H1 (cell line): ENCODE results near the gene LRRK1. TPM values are rescaled to one million over a fixed set of nuclear protein-coding genes. Genes with fewer than 3 reads are reported as not detected.
A peak's percentile ranks its signal among the peaks of the same experiment; 100 is the strongest.

Source experiments
- CHD7 ChIP-seq: fragments of 300-600 bp; sonication (generic); IDR thresholded peaks from 2 replicates; pipeline ENCODE4 v1.7.1; 2012; ENCODE audit warnings: low read length, moderate library complexity, mild to moderate bottlenecking, inconsistent platforms; ENCODE audit not compliant: insufficient replicate concordance
- E2F6 ChIP-seq: IDR thresholded peaks from 2 replicates; pipeline ENCODE4 v1.6.1; 2012; ENCODE audit warnings: inconsistent platforms
- KDM1A ChIP-seq: fragments of 200-600, 300-600 bp; sonication (generic); IDR thresholded peaks from 2 replicates; pipeline ENCODE4 v1.7.1; 2016; ENCODE audit warnings: mild to moderate bottlenecking, low read length, borderline replicate concordance
- PHF8 ChIP-seq: fragments of 200-600 bp; sonication (generic); conservative IDR thresholded peaks from 2 replicates; pipeline ENCODE4 v1.7.1; 2012; ENCODE audit warnings: low read depth, mild to moderate bottlenecking, inconsistent platforms, low read length, moderate library complexity
- POLR2AphosphoS5 ChIP-seq: IDR thresholded peaks from 2 replicates; pipeline ENCODE4 v1.6.1; 2011; ENCODE audit warnings: low read depth, low read length
- RBBP5 ChIP-seq: IDR thresholded peaks from 2 replicates; pipeline ENCODE4 v1.7.1; 2012; ENCODE audit warnings: low read depth, mild to moderate bottlenecking, inconsistent platforms, low read length, moderate library complexity, borderline replicate concordance
- RFX5 ChIP-seq: IDR thresholded peaks from 2 replicates; pipeline ENCODE4 v1.6.1; 2011; ENCODE audit warnings: low read depth, low read length, improper control_type of control experiment, borderline replicate concordance
- SP4 ChIP-seq: IDR thresholded peaks from 2 replicates; pipeline ENCODE4 v1.6.1; 2012; ENCODE audit warnings: low read length, inconsistent platforms
- TBP ChIP-seq: IDR thresholded peaks from 2 replicates; pipeline ENCODE4 v1.6.1; 2011; ENCODE audit warnings: low read depth, low read length, improper control_type of control experiment
- TCF12 ChIP-seq: IDR thresholded peaks from 2 replicates; pipeline ENCODE4 v1.6.1; 2011; ENCODE audit warnings: low read depth, mild to moderate bottlenecking, low read length
- polyA plus RNA-seq, 7 experiments: library from polyadenylated mRNA; depleted of rRNA in 3 of 7; stranded (reverse) in 5 of 7; unstranded in 2 of 7; fragments of >200 nt in 5 of 7; fragments of 200-250 nt in 2 of 7; gene quantifications; 1 replicate in 5 of 7; 2 replicates in 1 of 7; 4 replicates in 1 of 7; pipeline versions ENCODE4 v1.2.1 to v1.2.3, GENCODE V29; 2011 to 2013; ENCODE audit warnings: missing spikeins in 2 of 7, mixed read lengths in 2 of 7
- total RNA-seq: library from RNA; stranded (reverse); fragmentation: NEBNext Ultra II Directional; extraction: Animal tissue kit (Norgen Biotek cat#: 25700); gene quantifications from 2 replicates; pipeline ENCODE4 v1.2.1, GENCODE V29; 2021

The LRRK1 gene
- total and polyA plus RNA-seq, 2 of the 8 experiments (the other 6 are each of a cell fraction or from before 2014, with no cell fraction given), result 1.2 to 3.6 TPM

- TF ChIP-seq CHD7 (no peak), KDM1A (no peak), SP4 (no peak), RFX5 (no peak), PHF8 (no peak), TBP (no peak), POLR2AphosphoS5 (no peak), RBBP5 (0 out of 2 replicates have a peak, but pooled peaks have one; percentile 39), TCF12 (no peak), E2F6 (peak; percentile 8; the same call in 1 of the 2 replicates)
These were observed 54.4 kb downstream of the LRRK1 start (continued) for GRCh38 chr15:100973351-100974111.
